ENCODE results near the gene OR7A5. TPM values are rescaled to one million over a fixed set of nuclear protein-coding genes. Genes with fewer than 3 reads are reported as not detected.

Gene OR7A5
- not detected in 2 replicates for total RNA-seq

GRCh38 chr19:14835011-14835410, at the start of gene OR7A5, which contains the start of gene OR7C1:
Gene OR7A5, minus strand, starts transcription at chr19:14835185. Its CDS starts 6,944 bp downstream, at chr19:14828241.
Gene OR7C1, minus strand, starts transcription at chr19:14835185. Its CDS starts 35,049 bp downstream, at chr19:14800136.

GRCh38 chr19:14848822-14849221, 13.8 kb upstream of the OR7A5 start, which contains the start of gene OR7A10:
Gene OR7A10, minus strand, starts transcription at chr19:14848922. Its CDS starts 7,045 bp downstream, at chr19:14841877.

GRCh38 chr19:14778110-14778845, 56.7 kb downstream of the OR7A5 start, which contains the start of gene ADGRE2:
Gene ADGRE2, minus strand, starts transcription at chr19:14778560. Its CDS starts 1,804 bp downstream, at chr19:14776756.

Other genes with a start within 250 kb of the OR7A5 start
- not detected in 2 replicates for gene ADGRE3, start 160.3 kb downstream of the OR7A5 start, total RNA-seq
- gene ZNF333, start 145.1 kb downstream of the OR7A5 start, total RNA-seq: 4.1 and 7.6 TPM in 2 replicates
- under 0.01 TPM in 1 of 2 replicates, not detected in the other for gene ADGRE2, start 56.6 kb downstream of the OR7A5 start, total RNA-seq
- gene OR7C1, start within 50 bp of the OR7A5 start, total RNA-seq: not detected in 2 replicates
- gene OR7A10, start 13.7 kb upstream of the OR7A5 start, total RNA-seq: not detected in 2 replicates
- not detected in 2 replicates for gene OR7A17, start 50.9 kb upstream of the OR7A5 start, total RNA-seq
- gene OR7C2, start 106.3 kb upstream of the OR7A5 start, total RNA-seq: not detected in 2 replicates
- gene SLC1A6, start 144.7 kb upstream of the OR7A5 start, total RNA-seq: not detected in 2 replicates
- not detected in 2 replicates for gene CASP14, start 214.3 kb upstream of the OR7A5 start, total RNA-seq
- not detected in 2 replicates for gene OR1I1, start 247.0 kb upstream of the OR7A5 start, total RNA-seq

Data from mammary microvascular endothelial cell (primary cell).